Bladder microvascular endothelial cell (primary cell): Measurements from ENCODE around the gene OR2M5. TPM values are rescaled to one million over a fixed set of nuclear protein-coding genes. Genes with fewer than 3 reads are reported as not detected.

ENCODE experiments used
- total RNA-seq: library from RNA; depleted of rRNA; stranded (reverse); fragments of >200 nt; gene quantifications from 2 replicates; pipeline ENCODE4 v1.2.3, GENCODE V29; 2014

The OR2M5 gene
- total RNA-seq = not detected in 2 replicates

GRCh38 chr1:248144513-248145198 is at the start of gene OR2M5:
TSS of gene OR2M5 (plus strand) at chr1:248145148. CDS start at chr1:248145148, 0 bp downstream.

GRCh38 chr1:248174521-248174920 is 29.6 kb downstream of the OR2M5 start, which contains the start of gene OR2M2:
TSS of gene OR2M2 (plus strand) at chr1:248174821. CDS start at chr1:248179986, 5,165 bp downstream.

Other genes starting within 250 kb of the OR2M5 start
- gene OR2W3, start 249.6 kb upstream of the OR2M5 start, total RNA-seq = not detected in 2 replicates
- gene OR2T8, start 224.9 kb upstream of the OR2M5 start, total RNA-seq = not detected in 2 replicates
- gene OR2AJ1, start 220.3 kb upstream of the OR2M5 start, total RNA-seq = not detected in 2 replicates
- gene OR2L8, start 196.3 kb upstream of the OR2M5 start, total RNA-seq = 0.31 TPM in 1 of 2 replicates, not detected in the other
- gene OR2AK2, start 179.9 kb upstream of the OR2M5 start, total RNA-seq = not detected in 2 replicates
- gene OR2L5, start 131.5 kb upstream of the OR2M5 start, total RNA-seq = not detected in 2 replicates
- gene OR2L2, start 115.1 kb upstream of the OR2M5 start, total RNA-seq = not detected in 2 replicates
- gene OR2L3, start 98.3 kb upstream of the OR2M5 start, total RNA-seq = not detected in 2 replicates
- not detected in 2 replicates for gene OR2L13, start 50.0 kb upstream of the OR2M5 start, total RNA-seq
- not detected in 2 replicates for gene OR2M2, start 29.7 kb downstream of the OR2M5 start, total RNA-seq
- not detected in 2 replicates for gene OR2M3, start 52.1 kb downstream of the OR2M5 start, total RNA-seq
- not detected in 2 replicates for gene OR2M4, start 86.3 kb downstream of the OR2M5 start, total RNA-seq
- gene OR2T33, start 132.8 kb downstream of the OR2M5 start, total RNA-seq = not detected in 2 replicates
- under 0.01 TPM in 1 of 2 replicates, not detected in the other for gene OR2T12, start 158.3 kb downstream of the OR2M5 start, total RNA-seq
- gene OR2M7, start 179.4 kb downstream of the OR2M5 start, total RNA-seq = not detected in 2 replicates
- gene OR14C36, start 203.6 kb downstream of the OR2M5 start, total RNA-seq = not detected in 2 replicates
- not detected in 2 replicates for gene OR2T4, start 216.5 kb downstream of the OR2M5 start, total RNA-seq
- gene OR2T6, start 230.6 kb downstream of the OR2M5 start, total RNA-seq = not detected in 2 replicates